HepG2 (cell line): ENCODE results near the gene MTCH1. TPM values are rescaled to one million over a fixed set of nuclear protein-coding genes. Genes with fewer than 3 reads are reported as not detected.
A peak's percentile ranks its signal among the peaks of the same experiment; 100 is the strongest.

Experiments used
- AGO2 ChIP-seq: fragments of 200-400 bp; formaldehyde crosslinking; optimal IDR thresholded peaks from 2 replicates; pipeline ENCODE3; 2017; ENCODE audit warnings: mild to moderate bottlenecking, low read depth, low read length, moderate library complexity
- FOXP1 ChIP-seq, 2 experiments: fragments of 450-650 bp in 1 of 2; IDR thresholded peaks; 2 replicates each; pipeline ENCODE4 v1.6.1; 2017 to 2018; ENCODE audit warnings: antibody characterized with exemption in 1 of 2
- ISX ChIP-seq: sonication (generic); formaldehyde crosslinking; conservative IDR thresholded peaks from 2 replicates; pipeline ENCODE4 v1.5.0; 2020; ENCODE audit warnings: missing genetic modification reagents
- MAF1 ChIP-seq: sonication (generic); formaldehyde crosslinking; IDR thresholded peaks from 2 replicates; pipeline ENCODE4 v1.5.0; 2020; ENCODE audit warnings: missing genetic modification reagents, borderline replicate concordance
- NFIB ChIP-seq: sonication (generic); formaldehyde crosslinking; IDR thresholded peaks from 2 replicates; pipeline ENCODE4 v1.9.0; 2021; ENCODE audit warnings: missing genetic modification reagents, mild to moderate bottlenecking, borderline replicate concordance
- PCBP1 ChIP-seq: fragments of 200-400 bp; formaldehyde crosslinking; IDR thresholded peaks from 2 replicates; pipeline ENCODE4 v1.6.1; 2017; ENCODE audit warnings: mild to moderate bottlenecking, low read depth, low read length, borderline replicate concordance
- SIN3B ChIP-seq: fragments of 150-350 bp; IDR thresholded peaks from 2 replicates; pipeline ENCODE4 v1.6.1; 2014; ENCODE audit warnings: low read length
- ZBTB1 ChIP-seq: sonication (generic); formaldehyde crosslinking; IDR thresholded peaks from 2 replicates; pipeline ENCODE4 v1.4.0; 2020; ENCODE audit warnings: missing genetic modification reagents, borderline replicate concordance
- ZNF10 ChIP-seq: sonication (generic); formaldehyde crosslinking; IDR thresholded peaks from 2 replicates; pipeline ENCODE4 v1.4.0; 2020; ENCODE audit warnings: mild to moderate bottlenecking, low read depth, missing genetic modification reagents, borderline replicate concordance
- ZNF20 ChIP-seq: sonication (generic); formaldehyde crosslinking; IDR thresholded peaks from 2 replicates; pipeline ENCODE4 v1.4.0; 2020; ENCODE audit warnings: mild to moderate bottlenecking, moderate library complexity, missing genetic modification reagents
- ZNF253 ChIP-seq: sonication (generic); formaldehyde crosslinking; IDR thresholded peaks from 2 replicates; pipeline ENCODE4 v1.8.0; 2022; ENCODE audit warnings: mild to moderate bottlenecking, missing genetic modification reagents, borderline replicate concordance
- ZNF343 ChIP-seq: sonication (generic); formaldehyde crosslinking; IDR thresholded peaks from 2 replicates; pipeline ENCODE4 v1.4.0; 2020; ENCODE audit warnings: mild to moderate bottlenecking, missing genetic modification reagents
- ZNF383 ChIP-seq: sonication (generic); formaldehyde crosslinking; IDR thresholded peaks from 2 replicates; pipeline ENCODE4 v1.4.0; 2020; ENCODE audit warnings: missing genetic modification reagents, mild to moderate bottlenecking, borderline replicate concordance
- ZNF616 ChIP-seq: sonication (generic); formaldehyde crosslinking; IDR thresholded peaks from 2 replicates; pipeline ENCODE4 v1.5.0; 2020; ENCODE audit warnings: low read depth, mild to moderate bottlenecking, missing genetic modification reagents
- ZNF720 ChIP-seq: sonication (generic); formaldehyde crosslinking; IDR thresholded peaks from 2 replicates; pipeline ENCODE4 v1.4.0; 2020; ENCODE audit warnings: missing genetic modification reagents
- ZNF782 ChIP-seq: sonication (generic); formaldehyde crosslinking; IDR thresholded peaks from 2 replicates; pipeline ENCODE4 v1.4.0; 2020; ENCODE audit warnings: missing genetic modification reagents, mild to moderate bottlenecking, borderline replicate concordance
- ZNF850 ChIP-seq: sonication (generic); formaldehyde crosslinking; conservative IDR thresholded peaks from 2 replicates; pipeline ENCODE4 v1.9.0; 2021; ENCODE audit warnings: mild to moderate bottlenecking, missing genetic modification reagents
- ZSCAN20 ChIP-seq: sonication (generic); formaldehyde crosslinking; IDR thresholded peaks from 2 replicates; pipeline ENCODE4 v1.4.0; 2020; ENCODE audit warnings: missing genetic modification reagents, mild to moderate bottlenecking, borderline replicate concordance
- polyA plus RNA-seq, 8 experiments: library from polyadenylated mRNA; depleted of rRNA in 3 of 8; stranded (reverse) in 7 of 8; unstranded in 1 of 8; fragments of >200 nt; fragmentation: Illumina TruSeq in 4 of 8; extraction: Trizol in 4 of 8; gene quantifications; 2 replicates each; pipeline versions ENCODE4 v1.2.1 to v1.2.3, GENCODE V29; 2011 to 2016; ENCODE audit warnings: low read depth in 4 of 8, missing spikeins in 1 of 8, mixed read lengths in 1 of 8; ENCODE audit not compliant: insufficient read depth in 1 of 8
- total RNA-seq, 5 experiments: library from RNA; depleted of rRNA; stranded (reverse); fragments of >200 nt; fragmentation: Illumina TruSeq; extraction: Trizol; gene quantifications; 2 replicates each; pipeline ENCODE4 v1.2.3, GENCODE V29; 2016; ENCODE audit warnings: low read depth in 1 of 5
- TF ChIP-seq, protein P1 (sequence below): sonication (generic); formaldehyde crosslinking; IDR thresholded peaks from 2 replicates; pipeline ENCODE4 v1.4.0; 2020; ENCODE audit warnings: missing genetic modification reagents, borderline replicate concordance
- TF ChIP-seq, protein P2 (sequence below): sonication (generic); formaldehyde crosslinking; IDR thresholded peaks from 2 replicates; pipeline ENCODE4 v1.5.1; 2020; ENCODE audit warnings: missing genetic modification reagents, mild to moderate bottlenecking, borderline replicate concordance
- TF ChIP-seq, protein P3 (sequence below): sonication (generic); formaldehyde crosslinking; IDR thresholded peaks from 2 replicates; pipeline ENCODE4 v1.8.0; 2022; ENCODE audit warnings: mild to moderate bottlenecking, missing genetic modification reagents, moderate library complexity
- TF ChIP-seq, protein P4 (sequence below): sonication (generic); formaldehyde crosslinking; IDR thresholded peaks from 2 replicates; pipeline ENCODE4 v1.8.0; 2022; ENCODE audit warnings: missing genetic modification reagents, mild to moderate bottlenecking, inconsistent platforms, borderline replicate concordance

Gene MTCH1
- total and polyA plus RNA-seq, 2 of the 13 experiments (the other 11 are each of a cell fraction or from before 2014, with no cell fraction given) = 86.2 to 144 TPM

DNA sequence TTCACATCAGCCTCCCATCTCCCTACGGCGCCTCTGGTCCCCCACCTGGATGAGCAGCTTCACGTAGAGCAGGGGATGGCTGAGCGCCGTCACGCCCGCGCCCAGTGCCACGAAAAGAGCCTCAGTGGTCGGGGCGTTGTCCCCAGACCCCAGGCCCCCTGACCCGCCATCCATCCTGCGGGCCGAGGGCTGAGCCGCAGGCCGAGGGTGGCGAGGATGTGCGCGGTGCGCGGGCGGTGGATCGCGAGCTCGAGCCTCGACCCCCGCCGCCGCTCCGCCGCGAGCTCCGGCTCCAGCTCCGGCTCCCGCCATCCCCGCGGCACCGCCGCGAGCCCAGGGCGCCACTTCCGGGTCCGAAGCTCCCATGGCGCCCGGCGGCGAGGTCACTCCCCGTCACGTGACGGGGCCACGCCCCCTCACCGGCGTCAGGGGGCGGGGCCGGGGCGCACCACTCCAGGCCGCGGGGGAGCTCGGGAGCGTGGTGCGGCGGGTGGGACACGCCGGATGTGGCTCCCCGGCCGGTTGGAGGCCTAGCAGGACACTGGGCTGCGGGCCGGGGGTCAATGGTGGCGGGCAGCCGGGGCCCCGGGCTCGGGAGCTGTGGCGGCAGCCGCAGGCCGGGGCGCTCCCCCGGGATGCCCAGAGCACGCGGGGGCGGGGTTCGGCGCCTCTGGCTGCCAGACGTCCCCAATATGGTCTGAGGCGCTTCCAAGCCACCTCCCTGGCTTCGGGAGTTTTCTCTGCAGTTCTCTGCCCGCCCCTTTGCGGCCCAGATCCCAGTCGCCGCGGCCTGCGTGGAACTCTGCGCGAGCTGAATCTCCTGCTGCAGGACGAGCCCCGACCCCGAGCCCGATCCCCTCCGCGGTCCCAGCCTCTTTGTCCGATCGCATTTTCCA, at the start of gene MTCH1 (continued):
- TF ChIP-seq, protein P1, sequence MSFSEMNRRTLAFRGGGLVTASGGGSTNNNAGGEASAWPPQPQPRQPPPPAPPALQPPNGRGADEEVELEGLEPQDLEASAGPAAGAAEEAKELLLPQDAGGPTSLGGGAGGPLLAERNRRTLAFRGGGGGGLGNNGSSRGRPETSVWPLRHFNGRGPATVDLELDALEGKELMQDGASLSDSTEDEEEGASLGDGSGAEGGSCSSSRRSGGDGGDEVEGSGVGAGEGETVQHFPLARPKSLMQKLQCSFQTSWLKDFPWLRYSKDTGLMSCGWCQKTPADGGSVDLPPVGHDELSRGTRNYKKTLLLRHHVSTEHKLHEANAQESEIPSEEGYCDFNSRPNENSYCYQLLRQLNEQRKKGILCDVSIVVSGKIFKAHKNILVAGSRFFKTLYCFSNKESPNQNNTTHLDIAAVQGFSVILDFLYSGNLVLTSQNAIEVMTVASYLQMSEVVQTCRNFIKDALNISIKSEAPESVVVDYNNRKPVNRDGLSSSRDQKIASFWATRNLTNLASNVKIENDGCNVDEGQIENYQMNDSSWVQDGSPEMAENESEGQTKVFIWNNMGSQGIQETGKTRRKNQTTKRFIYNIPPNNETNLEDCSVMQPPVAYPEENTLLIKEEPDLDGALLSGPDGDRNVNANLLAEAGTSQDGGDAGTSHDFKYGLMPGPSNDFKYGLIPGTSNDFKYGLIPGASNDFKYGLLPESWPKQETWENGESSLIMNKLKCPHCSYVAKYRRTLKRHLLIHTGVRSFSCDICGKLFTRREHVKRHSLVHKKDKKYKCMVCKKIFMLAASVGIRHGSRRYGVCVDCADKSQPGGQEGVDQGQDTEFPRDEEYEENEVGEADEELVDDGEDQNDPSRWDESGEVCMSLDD (CRISPR knock-in tag) = no peak
- no peak for TF ChIP-seq ZNF20 (CRISPR knock-in tag)
- TF ChIP-seq ZSCAN20 = peak; percentile 65; the same call in 1 of the 2 replicates
- TF ChIP-seq AGO2 = peak; percentile 84
- 0 out of 2 replicates have a peak, but pooled peaks have one; percentile 38 for TF ChIP-seq ZNF720
- TF ChIP-seq ZBTB1 = no peak
- no peak for TF ChIP-seq ZNF850 (CRISPR knock-in tag)
- TF ChIP-seq PCBP1 = 0 out of 2 replicates have a peak, but pooled peaks have one; percentile 81
- no peak for TF ChIP-seq ZNF782
- TF ChIP-seq ISX (CRISPR knock-in tag) = no peak
- TF ChIP-seq ZNF616 (CRISPR knock-in tag) = no peak; the same call in 1 of the 2 replicates
- TF ChIP-seq SIN3B = peak; percentile 51; the same call in 1 of the 2 replicates
- TF ChIP-seq, protein P2, sequence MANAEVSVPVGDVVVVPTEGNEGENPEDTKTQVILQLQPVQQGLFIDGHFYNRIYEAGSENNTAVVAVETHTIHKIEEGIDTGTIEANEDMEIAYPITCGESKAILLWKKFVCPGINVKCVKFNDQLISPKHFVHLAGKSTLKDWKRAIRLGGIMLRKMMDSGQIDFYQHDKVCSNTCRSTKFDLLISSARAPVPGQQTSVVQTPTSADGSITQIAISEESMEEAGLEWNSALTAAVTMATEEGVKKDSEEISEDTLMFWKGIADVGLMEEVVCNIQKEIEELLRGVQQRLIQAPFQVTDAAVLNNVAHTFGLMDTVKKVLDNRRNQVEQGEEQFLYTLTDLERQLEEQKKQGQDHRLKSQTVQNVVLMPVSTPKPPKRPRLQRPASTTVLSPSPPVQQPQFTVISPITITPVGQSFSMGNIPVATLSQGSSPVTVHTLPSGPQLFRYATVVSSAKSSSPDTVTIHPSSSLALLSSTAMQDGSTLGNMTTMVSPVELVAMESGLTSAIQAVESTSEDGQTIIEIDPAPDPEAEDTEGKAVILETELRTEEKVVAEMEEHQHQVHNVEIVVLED (CRISPR knock-in tag) = peak; percentile 83
- peak; percentile 65; the same call in 1 of the 2 replicates for TF ChIP-seq ZNF383
- peak; percentile 86 for TF ChIP-seq ZNF253
- TF ChIP-seq NFIB (CRISPR knock-in tag) = no peak
- TF ChIP-seq FOXP1 (IDR thresholded peaks at IDR 0.05) = no peak
- no peak for TF ChIP-seq FOXP1 (CRISPR knock-in tag; IDR thresholded peaks at IDR 0.05)
- TF ChIP-seq MAF1 (CRISPR knock-in tag) = no peak; the same call in 1 of the 2 replicates
- TF ChIP-seq ZNF10 (CRISPR knock-in tag) = no peak
- TF ChIP-seq, protein P3, sequence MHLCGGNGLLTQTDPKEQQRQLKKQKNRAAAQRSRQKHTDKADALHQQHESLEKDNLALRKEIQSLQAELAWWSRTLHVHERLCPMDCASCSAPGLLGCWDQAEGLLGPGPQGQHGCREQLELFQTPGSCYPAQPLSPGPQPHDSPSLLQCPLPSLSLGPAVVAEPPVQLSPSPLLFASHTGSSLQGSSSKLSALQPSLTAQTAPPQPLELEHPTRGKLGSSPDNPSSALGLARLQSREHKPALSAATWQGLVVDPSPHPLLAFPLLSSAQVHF = peak; percentile 69; the same call in 1 of the 2 replicates
- peak; percentile 88 for TF ChIP-seq ZNF343 (CRISPR knock-in tag)
- TF ChIP-seq, protein P4, sequence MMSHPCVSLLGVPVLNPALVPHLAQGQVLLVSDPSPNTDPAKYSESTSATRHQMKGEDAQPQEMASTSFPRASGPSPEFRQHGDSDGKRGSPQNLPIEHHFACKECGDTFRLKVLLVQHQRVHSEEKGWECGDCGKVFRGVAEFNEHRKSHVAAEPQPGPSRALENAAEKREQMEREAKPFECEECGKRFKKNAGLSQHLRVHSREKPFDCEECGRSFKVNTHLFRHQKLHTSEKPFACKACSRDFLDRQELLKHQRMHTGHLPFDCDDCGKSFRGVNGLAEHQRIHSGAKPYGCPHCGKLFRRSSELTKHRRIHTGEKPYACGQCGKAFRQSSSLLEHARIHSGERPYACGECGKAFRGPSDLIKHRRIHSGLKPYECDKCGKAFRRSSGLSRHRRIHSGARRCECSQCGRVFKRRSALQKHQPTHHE (CRISPR knock-in tag) = no peak
